Measurements from ENCODE around the gene LRRFIP2.
"Not testable (repeated sequence)": the region's sequence is repeated elsewhere in the genome, so short reads cannot be mapped to it uniquely, and the experiment has no call there.

The LRRFIP2 gene

GRCh38 chr3:37174532-37175126, at the start of gene LRRFIP2:
Gene LRRFIP2 (minus strand): TSS chr3:37174582. CDS start chr3:37148983, 25,599 bp downstream.
- TF ChIP-seq CTCF (conservative IDR thresholded peaks at IDR 0.05; ENCODE audit: low read depth, low read length), result no peak
- no peak for DNase-seq (ENCODE audit: low read depth)
- peak within 1 kb of the TSS; percentile 94 for H3K4me3 ChIP-seq (ENCODE audit: low read length)

GRCh38 chr3:37223576-37223975, 49.2 kb upstream of the LRRFIP2 start:
- DNase-seq (ENCODE audit: low read depth), result no peak
- H3K4me3 ChIP-seq (ENCODE audit: low read length), result no peak overlapping the region
- TF ChIP-seq CTCF (conservative IDR thresholded peaks at IDR 0.05; ENCODE audit: low read depth, low read length), result no peak

GRCh38 chr3:37223141-37223558, 48.8 kb upstream of the LRRFIP2 start:
- TF ChIP-seq CTCF (conservative IDR thresholded peaks at IDR 0.05; ENCODE audit: low read depth, low read length), result no peak
- no peak overlapping the region for H3K4me3 ChIP-seq (ENCODE audit: low read length)
- DNase-seq (ENCODE audit: low read depth), result no peak

- not testable (repeated sequence) for H3K4me3 ChIP-seq (ENCODE audit: low read length); DNase-seq (ENCODE audit: low read depth)
Observed at GRCh38 chr3:37222542-37222941, 48.2 kb upstream of the LRRFIP2 start.

- H3K4me3 ChIP-seq (ENCODE audit: low read length), result no peak overlapping the region
- DNase-seq (ENCODE audit: low read depth), result peak; percentile 58
- no peak for TF ChIP-seq CTCF (conservative IDR thresholded peaks at IDR 0.05; ENCODE audit: low read depth, low read length)
Observed at GRCh38 chr3:37221407-37221806, 47.0 kb upstream of the LRRFIP2 start.

- H3K4me3 ChIP-seq (ENCODE audit: low read length), result no peak overlapping the region
- no peak for DNase-seq (ENCODE audit: low read depth)
- no peak for TF ChIP-seq CTCF (conservative IDR thresholded peaks at IDR 0.05; ENCODE audit: low read depth, low read length)
Observed at GRCh38 chr3:37219266-37219665, 44.9 kb upstream of the LRRFIP2 start.

GRCh38 chr3:37218206-37218605, 43.8 kb upstream of the LRRFIP2 start:
- no peak overlapping the region for H3K4me3 ChIP-seq (ENCODE audit: low read length)
- no peak for DNase-seq (ENCODE audit: low read depth)
- TF ChIP-seq CTCF (conservative IDR thresholded peaks at IDR 0.05; ENCODE audit: low read depth, low read length), result no peak
